GM21367 (cell line): ENCODE data around the gene PTK7.

Experiments
- ATAC-seq: cut with Tn5 transposase; IDR thresholded peaks from one replicate; pipeline ENCODE4 v1.9.1; 2021; ENCODE audit not compliant: unreplicated experiment

PTK7 gene

DNA sequence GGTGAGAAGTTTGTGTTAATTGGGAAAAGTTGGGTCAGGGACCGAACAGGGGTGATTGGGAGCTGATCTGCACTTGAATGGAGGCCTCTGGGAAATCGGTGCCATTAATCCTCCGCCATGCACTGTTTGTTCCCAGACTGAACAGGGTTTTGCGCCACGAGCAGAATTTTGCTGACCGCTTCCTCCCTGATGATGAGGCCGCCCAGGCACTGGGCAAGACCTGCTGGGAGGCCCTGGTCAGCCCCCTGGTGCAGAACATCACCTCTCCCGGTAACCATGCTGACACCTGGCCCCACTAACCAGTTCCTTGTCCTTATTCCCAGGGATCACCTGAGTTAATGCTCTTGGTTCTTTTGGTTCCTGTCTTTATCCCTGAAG is 127.6 kb downstream of the PTK7 start:
- no peak for ATAC-seq

DNA sequence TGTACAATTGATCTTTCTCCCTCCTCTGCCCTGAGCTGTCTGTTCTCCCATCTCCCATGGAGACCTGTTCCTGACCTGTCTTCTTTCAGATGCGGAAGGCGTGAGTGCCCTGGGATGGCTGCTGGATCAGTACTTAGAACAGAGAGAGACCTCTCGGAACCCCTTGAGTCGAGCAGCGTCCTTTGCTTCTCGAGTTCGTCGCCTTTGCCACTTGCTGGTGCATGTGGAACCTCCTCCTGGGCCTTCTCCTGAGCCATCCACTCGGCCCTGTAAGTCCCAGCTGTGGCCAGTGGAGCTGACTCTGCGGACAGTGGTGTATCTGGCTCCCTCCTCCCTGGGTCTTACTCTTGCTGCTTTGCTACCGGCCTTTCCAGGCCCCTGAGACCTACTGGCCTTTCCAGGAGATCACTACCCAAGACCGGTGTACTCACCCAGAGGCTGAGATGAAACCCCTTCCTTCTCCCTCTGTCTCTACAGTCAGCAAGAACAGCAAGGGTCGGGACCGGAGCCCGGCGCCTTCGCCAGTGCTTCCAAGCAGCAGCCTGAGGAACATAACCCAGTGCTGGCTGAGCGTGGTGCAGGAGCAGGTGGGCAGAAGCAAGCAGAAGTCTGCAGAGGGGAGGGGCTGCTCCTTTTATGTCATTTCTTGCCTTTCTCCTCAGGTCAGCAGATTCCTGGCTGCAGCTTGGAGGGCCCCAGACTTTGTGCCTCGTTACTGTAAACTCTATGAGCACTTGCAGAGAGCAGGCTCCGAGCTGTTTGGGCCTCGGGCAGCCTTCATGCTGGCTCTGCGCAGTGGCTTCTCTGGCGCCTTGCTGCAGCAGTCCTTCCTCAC is 128.4 kb downstream of the PTK7 start:
- ATAC-seq = no peak

DNA sequence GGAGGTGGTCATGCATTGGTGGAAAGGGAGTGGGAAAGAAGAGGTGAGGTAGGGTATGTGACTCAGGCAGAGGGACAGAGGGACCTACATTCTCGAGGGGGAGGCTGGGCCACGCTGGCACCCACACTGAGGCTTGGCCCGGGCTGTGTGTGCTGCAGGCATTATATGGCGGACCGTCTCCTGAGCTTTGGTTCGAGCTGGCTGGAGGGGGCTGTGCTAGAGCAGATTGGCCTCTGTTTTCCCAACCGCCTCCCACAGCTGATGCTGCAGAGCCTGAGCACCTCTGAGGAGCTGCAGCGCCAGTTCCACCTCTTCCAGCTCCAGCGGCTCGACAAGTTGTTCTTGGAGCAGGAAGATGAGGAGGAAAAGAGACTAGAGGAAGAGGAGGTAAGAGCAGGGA is 129.7 kb downstream of the PTK7 start:
- ATAC-seq = no peak

DNA sequence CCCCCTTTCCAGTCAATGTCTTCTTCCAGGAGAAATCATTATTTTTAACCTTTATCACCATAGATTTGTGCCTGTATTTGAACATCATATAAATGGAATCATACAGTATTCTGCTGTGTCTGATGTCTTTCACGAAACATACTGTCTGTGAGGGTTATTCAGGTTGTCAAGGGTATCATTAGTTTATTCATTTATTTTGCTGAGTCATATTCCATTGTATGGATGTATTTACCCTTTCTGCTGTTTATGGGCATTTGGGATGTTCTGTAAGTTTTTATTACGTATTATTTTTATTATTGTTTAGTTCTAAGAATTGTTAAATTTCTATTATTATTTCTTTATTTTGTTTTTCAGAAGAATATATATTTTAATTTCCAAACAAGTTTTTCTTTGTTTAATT is 131.2 kb downstream of the PTK7 start:
- no peak for ATAC-seq
